Measurements from ENCODE around the gene GIMAP8.

DNA sequence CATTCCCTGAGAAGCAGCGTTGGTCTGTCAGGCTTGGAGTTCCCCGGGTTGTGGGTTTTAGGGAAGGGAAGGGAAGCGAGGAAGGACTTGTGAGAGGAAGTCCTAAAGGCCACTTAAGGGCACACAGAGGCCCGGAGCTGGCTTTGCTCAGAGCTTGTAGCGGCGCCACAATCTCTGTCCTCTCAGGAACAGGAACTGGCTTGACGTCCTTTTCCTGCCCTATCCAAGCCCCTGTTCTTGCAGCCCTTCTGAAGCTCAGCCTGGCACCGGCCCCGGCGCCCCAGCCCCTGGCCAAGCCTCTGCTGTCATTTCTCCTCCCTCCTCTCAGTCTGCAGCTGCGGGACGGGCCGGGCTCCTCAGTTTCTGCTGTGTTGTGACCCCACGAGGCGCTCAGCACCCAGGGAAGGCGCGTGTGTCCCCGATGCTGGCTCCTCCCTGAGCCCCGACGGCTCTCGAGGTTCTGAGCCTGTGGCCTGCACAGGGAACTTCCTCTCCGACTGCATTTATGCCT is at the start of gene GIMAP8:
- no peak for TF ChIP-seq POLR2A (IDR thresholded peaks at IDR 0.05)
- no peak for TF ChIP-seq CTCF (IDR thresholded peaks at IDR 0.05)

All from vagina (tissue), 2 donors.